Skeletal muscle satellite cell (primary cell): ENCODE measurements around the gene OSCAR. TPM values are rescaled to one million over a fixed set of nuclear protein-coding genes. Genes with fewer than 3 reads are reported as not detected.

Experiments
- H3K27me3 ChIP-seq: 2 replicates; pipeline ENCODE4 v1.7.0; 2013; ENCODE audit warnings: low read length; ENCODE audit not compliant: control insufficient read depth, insufficient read depth
- H3K36me3 ChIP-seq: 2 replicates; pipeline ENCODE4 v1.7.0; 2013; ENCODE audit warnings: mild to moderate bottlenecking, control low read depth, low read length; ENCODE audit not compliant: insufficient read depth
- H3K4me1 ChIP-seq: 2 replicates; pipeline ENCODE4 v1.7.0; 2013; ENCODE audit warnings: low read length; ENCODE audit not compliant: control insufficient read depth, insufficient read depth
- H3K4me2 ChIP-seq: 2 replicates; pipeline ENCODE4 v1.7.0; 2013; ENCODE audit warnings: mild to moderate bottlenecking, low read length
- H3K4me3 ChIP-seq: 2 replicates; pipeline ENCODE4 v1.7.0; 2013; ENCODE audit warnings: low read length
- H3K9ac ChIP-seq: 2 replicates; pipeline ENCODE4 v1.7.0; 2013; ENCODE audit warnings: mild to moderate bottlenecking, low read depth, low read length, moderate library complexity
- H3K9me3 ChIP-seq: replicated peaks from 2 replicates; pipeline ENCODE4 v1.7.0; 2013; ENCODE audit warnings: mild to moderate bottlenecking, control low read depth, low read length
- total RNA-seq: library from RNA; depleted of rRNA; stranded (reverse); fragments of >200 nt; gene quantifications from 2 replicates; pipeline ENCODE4 v1.2.3, GENCODE V29; 2012; rRNA removed

Gene OSCAR, protein sequence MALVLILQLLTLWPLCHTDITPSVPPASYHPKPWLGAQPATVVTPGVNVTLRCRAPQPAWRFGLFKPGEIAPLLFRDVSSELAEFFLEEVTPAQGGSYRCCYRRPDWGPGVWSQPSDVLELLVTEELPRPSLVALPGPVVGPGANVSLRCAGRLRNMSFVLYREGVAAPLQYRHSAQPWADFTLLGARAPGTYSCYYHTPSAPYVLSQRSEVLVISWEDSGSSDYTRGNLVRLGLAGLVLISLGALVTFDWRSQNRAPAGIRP
- total RNA-seq: 0.22 and 0.25 TPM in 2 replicates

DNA sequence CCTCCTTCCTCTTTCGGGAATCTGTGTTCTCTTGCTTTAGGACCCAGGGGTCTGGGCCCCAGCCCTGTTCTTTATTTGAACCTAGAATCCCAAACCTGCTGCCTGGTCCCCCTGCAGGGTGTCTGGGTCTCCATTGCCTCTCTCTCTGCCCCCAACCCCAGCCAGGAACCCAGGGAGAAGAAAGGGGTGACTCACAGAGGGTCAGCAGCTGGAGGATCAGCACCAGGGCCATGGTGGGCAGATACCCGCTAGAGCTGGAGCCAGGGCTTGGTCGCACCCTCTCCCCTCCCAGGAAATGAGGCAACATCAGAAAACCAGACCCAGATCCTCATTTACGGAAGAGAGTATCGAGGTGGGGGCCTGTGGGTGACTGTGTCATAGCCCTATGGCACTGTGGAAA, at the start of gene OSCAR:
Gene OSCAR, minus strand, starts transcription at position 243 of the 400 bp plus-strand sequence. Its CDS starts 11 bp downstream, at position 232.
- no peaks in the 10 kb centered on the region for H3K27me3 ChIP-seq
- H3K36me3 ChIP-seq: peaks cover 3% of the 10 kb centered on the region
- H3K9ac ChIP-seq: no peak within 1 kb of the TSS
- no peak within 1 kb of the TSS for H3K4me3 ChIP-seq
- H3K4me1 ChIP-seq: peaks cover 14% of the 10 kb centered on the region
- no peak within 1 kb of the TSS for H3K4me2 ChIP-seq
- no peaks in the 10 kb centered on the region for H3K9me3 ChIP-seq

GRCh38 chr19:54149021-54149812, 48.6 kb upstream of the OSCAR start:
- Histone ChIP-seq H3K4me2 (no peak overlapping the region), H3K36me3 (peaks cover 90% of the 10 kb centered on the region), H3K9ac (no peak overlapping the region), H3K4me1 (peaks cover 13% of the 10 kb centered on the region), H3K27me3 (no peaks in the 10 kb centered on the region), H3K4me3 (no peak overlapping the region), H3K9me3 (no peaks in the 10 kb centered on the region)

GRCh38 chr19:54148158-54148557, 47.6 kb upstream of the OSCAR start:
- no peak overlapping the region for H3K4me2 ChIP-seq
- no peak overlapping the region for H3K4me3 ChIP-seq
- no peaks in the 10 kb centered on the region for H3K27me3 ChIP-seq
- peaks cover 3% of the 10 kb centered on the region for H3K4me1 ChIP-seq
- H3K9me3 ChIP-seq: no peaks in the 10 kb centered on the region
- no peak overlapping the region for H3K9ac ChIP-seq
- H3K36me3 ChIP-seq: peaks cover 90% of the 10 kb centered on the region

DNA sequence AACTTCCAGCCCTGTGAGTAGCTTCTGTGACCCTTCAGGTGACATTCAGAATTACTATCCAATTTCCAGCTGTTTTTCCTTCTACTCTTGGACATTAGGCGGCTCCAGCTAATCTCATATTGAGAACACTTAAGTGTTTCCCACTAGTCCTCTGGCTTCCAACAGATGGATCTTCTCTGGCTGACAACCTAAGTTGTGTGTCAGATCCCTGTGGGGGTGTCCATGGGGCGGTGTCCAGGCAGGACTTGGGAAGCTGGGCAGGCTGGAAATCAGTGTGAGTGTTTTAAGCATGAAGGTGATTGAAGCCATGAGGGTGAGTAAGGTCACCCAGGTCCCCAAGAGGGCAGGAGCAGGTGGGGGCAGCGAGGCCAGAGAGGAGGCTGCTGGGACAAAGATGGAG, 47.1 kb upstream of the OSCAR start:
- no peaks in the 10 kb centered on the region for H3K27me3 ChIP-seq
- no peak overlapping the region for H3K4me3 ChIP-seq
- H3K4me1 ChIP-seq: no peaks in the 10 kb centered on the region
- no peak overlapping the region for H3K4me2 ChIP-seq
- H3K9me3 ChIP-seq: no peaks in the 10 kb centered on the region
- H3K9ac ChIP-seq: no peak overlapping the region
- peaks cover 90% of the 10 kb centered on the region for H3K36me3 ChIP-seq

- Histone ChIP-seq H3K36me3 (peaks cover 75% of the 10 kb centered on the region), H3K4me1 (no peaks in the 10 kb centered on the region), H3K4me2 (no peak overlapping the region), H3K4me3 (no peak overlapping the region), H3K9ac (no peak overlapping the region), H3K9me3 (no peaks in the 10 kb centered on the region), H3K27me3 (no peaks in the 10 kb centered on the region)
These were observed 45.0 kb upstream of the OSCAR start for GRCh38 chr19:54145541-54146158.

DNA sequence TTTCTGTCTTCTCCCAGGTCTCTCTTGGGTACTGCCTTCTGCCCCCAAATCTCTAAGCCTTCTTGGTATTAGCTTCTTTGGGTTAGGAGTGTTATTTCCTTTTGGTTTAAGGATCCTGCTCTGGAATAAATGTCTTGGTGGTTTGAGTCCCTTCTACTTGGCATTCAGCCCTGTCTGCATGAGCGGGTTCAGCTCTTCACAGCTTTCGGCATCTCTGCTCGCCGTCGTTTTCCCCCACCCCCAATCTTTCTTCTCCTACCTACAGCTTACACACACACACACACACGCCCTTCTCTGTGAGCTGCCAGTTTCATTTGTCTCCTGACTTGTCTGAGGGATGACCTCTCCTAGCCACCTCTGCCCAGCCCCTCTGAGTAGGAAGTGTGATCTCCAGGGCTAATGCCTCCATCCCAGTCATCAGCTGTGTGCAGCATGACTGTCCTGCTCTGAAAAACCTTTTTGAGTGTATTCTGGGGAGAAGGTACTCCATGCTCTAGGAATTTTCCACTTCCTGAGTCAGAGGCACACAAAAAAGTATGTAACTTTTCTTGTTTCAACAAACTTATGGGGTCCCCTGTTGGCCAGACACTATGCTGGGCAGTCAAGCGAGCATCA, 41.7 kb upstream of the OSCAR start:
- H3K4me3 ChIP-seq: no peak overlapping the region
- H3K4me1 ChIP-seq: peaks cover 8% of the 10 kb centered on the region
- no peak overlapping the region for H3K9ac ChIP-seq
- no peaks in the 10 kb centered on the region for H3K27me3 ChIP-seq
- peaks cover 53% of the 10 kb centered on the region for H3K36me3 ChIP-seq
- H3K9me3 ChIP-seq: no peaks in the 10 kb centered on the region
- H3K4me2 ChIP-seq: no peak overlapping the region

DNA sequence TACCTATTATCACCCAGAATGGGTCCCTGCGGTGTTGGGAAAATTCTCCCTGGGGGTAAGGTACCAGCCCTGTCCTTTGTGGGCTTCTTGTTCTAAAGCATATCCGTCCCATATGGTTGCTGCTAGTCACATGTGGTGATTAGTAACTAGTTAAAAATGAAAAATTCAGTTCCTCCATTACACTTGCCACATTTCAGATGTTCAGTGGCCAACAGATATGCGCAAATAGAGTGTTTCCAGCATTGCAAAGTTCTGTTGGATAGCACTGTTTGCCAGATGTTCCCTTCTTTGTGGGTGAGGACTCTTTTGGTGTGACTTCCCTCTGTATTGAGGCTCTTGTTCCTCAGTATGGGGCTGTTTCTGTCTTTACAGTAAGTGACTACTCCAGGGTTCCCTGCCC, 40.8 kb upstream of the OSCAR start:
- H3K9me3 ChIP-seq: no peaks in the 10 kb centered on the region
- no peak overlapping the region for H3K4me2 ChIP-seq
- H3K27me3 ChIP-seq: no peaks in the 10 kb centered on the region
- peaks cover 13% of the 10 kb centered on the region for H3K4me1 ChIP-seq
- H3K36me3 ChIP-seq: peaks cover 44% of the 10 kb centered on the region
- H3K9ac ChIP-seq: no peak overlapping the region
- no peak overlapping the region for H3K4me3 ChIP-seq

- H3K9ac ChIP-seq: peak overlapping the region; percentile 97
- H3K4me3 ChIP-seq: peak overlapping the region; percentile 81
- H3K4me1 ChIP-seq: peaks cover 20% of the 10 kb centered on the region
- H3K9me3 ChIP-seq: no peaks in the 10 kb centered on the region
- H3K4me2 ChIP-seq: peak overlapping the region; percentile 93
- peaks cover 18% of the 10 kb centered on the region for H3K36me3 ChIP-seq
- H3K27me3 ChIP-seq: no peaks in the 10 kb centered on the region
These were observed 38.1 kb upstream of the OSCAR start for GRCh38 chr19:54138489-54139256.

DNA sequence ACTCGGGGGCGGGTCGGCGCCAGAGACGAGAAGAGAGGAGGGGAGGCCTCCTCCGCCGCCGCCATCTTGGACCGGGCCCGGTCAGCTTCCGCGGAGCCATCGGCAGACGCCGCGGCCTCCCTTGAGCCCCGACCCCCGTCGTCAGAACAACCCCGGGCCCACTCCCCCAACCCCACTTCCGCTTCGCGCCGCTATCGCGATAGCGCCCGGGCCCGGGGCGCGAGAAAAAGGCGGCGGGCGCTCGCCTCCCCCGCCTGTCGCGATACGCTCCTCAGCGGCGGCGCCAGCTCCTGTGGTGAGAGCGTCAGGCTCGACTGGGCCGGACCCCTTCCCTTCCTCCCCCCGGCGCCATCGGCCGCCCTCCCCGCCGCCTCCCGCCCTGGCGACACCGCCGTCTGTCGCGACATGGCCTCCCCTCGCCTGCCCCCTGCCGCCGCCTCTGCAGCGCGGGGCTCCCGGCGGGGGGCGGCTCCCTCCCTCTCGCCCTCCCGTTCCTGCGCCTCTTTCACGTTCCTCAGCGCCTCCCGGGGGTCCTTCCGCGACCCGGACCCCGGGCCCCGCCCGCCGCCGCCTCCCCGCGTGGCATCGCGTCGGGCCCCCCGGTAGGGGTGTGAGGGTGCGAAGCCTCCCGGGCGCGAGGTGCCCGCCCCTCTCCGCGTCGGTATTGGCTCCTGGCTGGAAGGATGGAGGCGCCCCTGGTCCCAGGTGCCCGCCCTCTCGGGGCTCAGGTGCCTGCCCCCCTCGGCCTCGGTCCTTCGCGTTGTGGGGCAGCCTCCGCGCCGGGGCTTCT, 37.3 kb upstream of the OSCAR start, which contains the start of gene CNOT3:
Gene CNOT3, plus strand, starts transcription at position 64 of the 790 bp plus-strand sequence. CDS start 5,217 bp downstream, outside the sequence.
- H3K4me3 ChIP-seq: peak within 1 kb of the TSS; percentile 81
- peaks cover 20% of the 10 kb centered on the region for H3K4me1 ChIP-seq
- no peaks in the 10 kb centered on the region for H3K9me3 ChIP-seq
- peaks cover 10% of the 10 kb centered on the region for H3K36me3 ChIP-seq
- H3K9ac ChIP-seq: peak within 1 kb of the TSS; percentile 97
- peak within 1 kb of the TSS; percentile 99 for H3K4me2 ChIP-seq
- H3K27me3 ChIP-seq: no peaks in the 10 kb centered on the region
